NCI-H2171 (cell line): ENCODE results near the gene POLE.
"Not testable (repeated sequence)": the region's sequence is repeated elsewhere in the genome, so short reads cannot be mapped to it uniquely, and the experiment has no call there.

Source experiments
- DNase-seq: peaks from one replicate; lab custom pipeline; 2025; lab: John Stamatoyannopoulos, UW

Gene POLE

DNA sequence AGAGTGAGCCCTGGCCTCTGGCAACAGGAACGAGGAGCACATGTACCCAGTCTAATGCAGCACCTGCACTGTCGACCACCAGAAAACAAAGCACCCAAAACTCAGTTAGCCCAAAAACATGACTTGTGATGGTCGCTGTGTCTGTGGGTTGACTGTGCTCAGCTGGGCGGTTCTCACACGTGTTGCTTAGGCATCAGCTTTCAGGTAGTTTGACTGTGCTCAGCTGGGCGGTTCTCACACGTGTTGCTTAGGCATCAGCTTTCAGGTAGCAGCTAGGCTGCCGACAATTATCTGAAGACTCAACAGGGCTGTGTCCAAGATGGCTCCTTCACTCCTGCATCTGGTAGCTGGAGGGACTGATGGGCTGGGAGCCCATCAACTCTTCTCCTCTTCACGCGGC, 75.5 kb downstream of the POLE start:
- DNase-seq = peak; percentile 67

DNA sequence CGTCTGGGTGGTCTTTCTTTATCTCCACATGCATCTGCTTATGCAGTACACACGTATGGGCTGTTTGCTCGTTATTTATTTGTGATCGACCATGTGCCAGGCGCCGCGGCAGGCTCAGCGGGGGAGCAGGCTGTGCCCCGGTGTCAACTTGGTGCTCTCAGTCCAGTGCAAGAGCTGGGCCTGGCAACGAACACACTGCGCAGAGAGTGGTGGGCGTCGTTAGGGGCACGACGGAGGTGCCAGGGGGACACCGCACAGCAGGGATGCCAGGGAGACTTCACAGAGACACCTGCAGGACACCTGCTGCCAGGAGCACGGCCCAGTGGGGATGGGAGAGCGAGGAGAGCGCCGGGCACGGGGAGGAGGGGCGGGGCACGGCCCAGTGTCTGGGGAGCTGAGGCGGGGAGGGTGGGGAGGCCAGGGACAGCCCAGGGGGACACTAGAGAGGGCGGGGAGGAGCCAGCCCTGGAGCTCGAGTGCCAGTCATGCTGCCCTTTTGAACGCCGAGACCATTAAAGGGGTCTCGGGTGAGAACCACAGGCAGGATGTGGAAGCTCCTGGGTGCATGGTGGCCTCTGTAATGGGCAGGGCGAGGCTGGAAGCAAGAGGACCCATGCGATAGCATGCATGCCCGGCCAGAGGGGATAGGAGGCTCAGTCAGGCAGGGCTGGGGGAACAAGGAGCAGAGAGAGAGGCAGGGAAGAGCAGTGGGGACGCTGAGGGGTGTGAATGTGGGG, 76.1 kb downstream of the POLE start:
- peak; percentile 52 for DNase-seq

DNA sequence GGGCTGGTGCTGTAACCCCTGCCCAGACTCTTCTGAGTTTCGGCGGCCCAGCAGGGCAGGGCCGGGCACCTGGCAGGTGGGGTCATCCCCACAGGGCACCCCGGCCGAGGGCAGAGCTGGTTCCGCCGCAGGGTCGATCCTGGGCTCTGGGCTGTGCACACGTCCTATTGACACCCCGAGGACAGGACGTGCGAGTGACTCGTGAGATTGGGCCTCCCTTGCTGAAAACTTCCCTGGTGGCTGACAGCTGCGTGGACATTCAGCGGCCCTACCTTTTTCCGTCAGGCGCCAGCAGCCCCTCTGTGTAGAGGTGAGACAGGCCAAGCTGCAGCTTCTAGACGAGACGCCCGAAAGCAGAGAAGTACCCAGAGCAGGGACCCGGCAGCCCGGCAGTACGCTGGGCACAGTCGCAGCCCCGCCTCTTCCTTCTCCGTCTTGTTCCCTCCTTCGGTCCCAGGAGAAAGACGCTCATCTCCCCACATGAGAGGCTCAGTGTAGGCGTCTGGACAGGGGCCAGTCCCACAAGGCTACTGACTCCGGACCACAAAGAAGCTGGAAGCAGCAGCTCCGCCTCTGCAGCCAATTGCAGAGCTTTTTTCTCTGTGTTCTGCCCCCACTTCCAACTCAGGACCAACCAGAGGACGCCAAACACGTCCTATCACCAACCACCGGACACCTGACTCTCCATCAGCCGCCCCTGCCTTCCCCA, 76.9 kb downstream of the POLE start, which contains the start of gene LRCOL1:
Gene LRCOL1 (minus strand): TSS at position 532 of the 709 bp plus-strand sequence. CDS start 4,331 bp downstream, outside the sequence.
- peak; percentile 41 for DNase-seq

DNA sequence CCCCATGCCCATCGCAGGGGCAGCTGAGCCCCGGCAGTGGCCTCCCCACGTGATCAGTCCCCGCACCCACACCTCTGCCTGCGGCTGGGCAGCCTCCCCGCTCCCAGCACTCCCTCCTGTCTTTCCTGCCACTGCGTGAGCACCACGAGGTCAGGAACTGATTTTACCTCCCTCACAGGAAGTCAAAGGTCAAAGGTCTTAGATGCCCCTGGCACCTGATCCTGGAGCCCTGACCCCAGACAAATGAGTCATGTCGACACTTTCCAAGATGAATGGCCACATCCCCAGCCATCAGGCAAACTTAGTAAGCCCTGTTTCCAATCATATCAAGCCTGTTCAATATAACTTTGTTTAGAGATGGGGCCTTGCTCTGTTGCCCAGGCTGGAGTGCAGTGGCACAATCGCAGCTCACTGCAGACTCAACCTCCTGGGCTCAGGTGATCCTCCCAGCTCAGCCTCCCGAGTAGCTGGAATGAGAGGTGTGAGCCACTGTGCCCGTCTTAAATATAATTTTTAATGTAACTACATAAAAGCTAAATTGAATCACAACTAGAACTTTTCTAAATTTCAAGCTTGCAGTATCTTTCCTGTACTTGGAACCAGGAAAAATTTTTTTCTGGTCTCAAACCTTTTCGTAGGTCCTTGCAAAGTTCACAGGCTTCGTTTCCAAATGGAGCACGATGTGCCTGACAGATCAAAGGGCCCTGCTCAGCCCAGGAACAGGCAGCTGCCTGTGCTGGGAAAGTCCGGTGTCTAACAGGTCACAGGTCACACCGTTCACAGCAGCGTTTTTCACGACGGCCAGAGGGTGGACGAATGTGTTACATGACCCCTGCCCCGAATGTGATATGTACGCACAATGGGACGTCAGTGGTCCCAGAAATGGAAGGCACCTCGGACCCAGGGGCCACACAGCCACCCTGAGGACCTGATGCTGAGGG, 78.6 kb downstream of the POLE start:
- no peak for DNase-seq

DNA sequence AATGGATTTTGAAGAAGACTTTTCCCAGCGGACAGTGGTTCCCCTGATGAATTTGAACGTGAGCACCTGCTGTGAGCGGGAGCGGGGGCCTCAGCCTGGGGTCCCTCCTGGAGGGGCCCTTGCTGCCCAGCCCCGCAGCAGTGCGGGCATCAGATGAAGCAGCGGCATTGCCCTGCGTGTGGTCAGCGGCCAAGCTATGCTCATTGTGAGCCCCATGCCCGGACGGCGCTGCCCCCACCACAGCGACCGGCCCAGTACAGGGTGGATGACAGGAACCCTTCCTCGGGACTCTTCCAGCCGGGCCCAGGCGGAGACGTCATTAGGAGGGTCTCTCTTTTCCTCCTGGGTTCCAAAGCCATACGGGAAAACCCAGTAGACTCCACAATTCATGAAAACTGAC, 80.2 kb downstream of the POLE start:
- no peak for DNase-seq

DNA sequence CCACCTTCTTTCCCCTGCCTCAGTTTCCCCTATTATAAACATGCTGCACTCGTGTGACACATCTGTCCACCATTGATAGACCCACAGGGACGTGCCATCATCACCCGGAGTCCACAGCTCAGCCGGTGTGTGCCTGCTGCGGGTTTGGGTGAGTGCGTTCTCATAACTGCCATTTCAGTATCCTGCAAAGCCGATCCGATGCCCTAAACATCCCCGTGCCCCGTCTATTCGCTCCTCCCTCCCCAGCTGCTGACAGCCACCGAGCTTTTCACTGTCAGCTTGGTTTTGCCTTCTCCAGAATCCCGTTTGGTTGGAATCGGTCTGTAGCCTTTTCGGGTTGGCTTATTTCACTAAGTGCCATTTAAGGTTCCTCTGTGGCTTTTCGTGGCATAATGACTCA, 80.7 kb downstream of the POLE start:
- no peak for DNase-seq

DNA sequence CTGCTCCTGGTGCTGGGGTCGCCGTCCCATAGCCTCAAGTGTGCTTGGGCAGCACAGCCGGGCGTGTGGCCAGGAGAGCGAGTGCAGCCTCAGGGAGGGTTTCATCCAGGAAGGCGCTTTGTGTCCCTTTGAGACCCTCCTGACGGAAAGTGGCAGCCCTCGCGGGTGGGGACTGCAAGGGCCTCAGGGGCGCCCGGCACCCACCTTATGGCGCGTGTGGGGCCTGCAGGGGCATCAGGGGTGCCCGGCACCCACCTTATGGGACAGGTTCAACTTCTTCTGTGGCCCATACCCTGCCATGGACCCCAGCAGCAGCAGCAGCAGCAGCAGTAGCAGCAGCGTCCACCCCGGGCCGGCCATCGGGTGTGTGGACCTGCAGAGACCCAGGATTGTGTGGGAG, 81.2 kb downstream of the POLE start:
- DNase-seq = no peak

DNA sequence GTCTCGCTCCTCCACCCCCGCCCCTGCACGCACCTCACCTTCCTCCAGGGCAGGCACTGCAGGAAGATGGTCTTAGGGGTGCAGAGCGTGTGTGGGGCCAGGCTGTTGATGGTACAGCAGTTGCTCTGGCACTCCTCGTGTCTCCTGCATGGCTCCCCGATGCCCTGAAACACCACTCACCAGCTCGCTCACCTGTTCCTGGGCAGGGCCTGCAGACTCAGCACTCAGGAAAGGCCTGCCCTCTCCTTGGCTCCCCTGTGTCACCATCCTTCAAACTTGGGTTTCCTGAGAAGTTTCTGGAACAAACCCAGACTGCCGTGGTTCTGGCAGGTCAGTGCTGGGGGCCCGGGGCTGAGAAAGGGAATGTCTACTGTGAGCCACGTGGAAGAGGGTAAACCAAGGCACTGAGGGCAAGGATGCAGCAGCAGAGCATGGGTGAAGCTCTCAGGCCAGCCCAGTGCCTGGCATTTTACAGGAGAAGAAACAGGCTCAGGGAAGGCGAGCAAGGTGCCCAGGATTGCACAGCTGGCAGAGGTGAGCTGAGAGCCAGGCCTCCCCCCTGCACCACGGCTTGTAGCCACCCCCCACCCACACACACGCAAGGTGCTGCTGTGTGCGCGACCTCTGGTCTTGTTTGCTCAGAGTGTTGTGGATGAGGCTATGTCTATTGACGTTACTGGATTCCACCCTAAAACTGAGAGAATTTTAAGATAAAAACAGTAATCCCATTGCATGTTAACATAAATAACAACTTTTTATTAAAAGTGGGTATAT, 82.3 kb downstream of the POLE start:
- no peak for DNase-seq

DNA sequence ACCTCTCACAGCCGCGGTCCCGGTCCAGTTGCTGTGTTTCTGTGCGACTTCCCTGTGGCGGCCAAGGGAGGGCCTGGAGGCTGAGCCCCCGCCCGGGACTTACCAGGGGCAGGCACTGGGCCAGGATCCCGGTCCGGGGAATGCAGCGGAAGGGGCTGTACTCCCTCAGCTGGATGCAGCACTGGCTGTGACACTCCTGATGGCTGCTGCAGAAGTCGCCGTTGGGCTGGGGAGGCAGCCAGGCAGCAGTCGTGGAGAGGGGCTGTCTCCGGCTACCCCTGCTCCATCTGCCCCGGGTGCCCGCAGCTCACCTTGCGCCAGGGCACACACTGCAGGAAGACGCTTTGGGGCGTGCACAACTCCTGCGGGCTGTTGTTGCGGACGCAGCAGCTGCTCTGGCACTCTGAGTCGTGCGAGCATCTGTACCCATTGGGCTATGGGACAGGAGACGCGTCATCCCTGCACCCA, 83.0 kb downstream of the POLE start:
- peak; percentile 38 for DNase-seq

DNA sequence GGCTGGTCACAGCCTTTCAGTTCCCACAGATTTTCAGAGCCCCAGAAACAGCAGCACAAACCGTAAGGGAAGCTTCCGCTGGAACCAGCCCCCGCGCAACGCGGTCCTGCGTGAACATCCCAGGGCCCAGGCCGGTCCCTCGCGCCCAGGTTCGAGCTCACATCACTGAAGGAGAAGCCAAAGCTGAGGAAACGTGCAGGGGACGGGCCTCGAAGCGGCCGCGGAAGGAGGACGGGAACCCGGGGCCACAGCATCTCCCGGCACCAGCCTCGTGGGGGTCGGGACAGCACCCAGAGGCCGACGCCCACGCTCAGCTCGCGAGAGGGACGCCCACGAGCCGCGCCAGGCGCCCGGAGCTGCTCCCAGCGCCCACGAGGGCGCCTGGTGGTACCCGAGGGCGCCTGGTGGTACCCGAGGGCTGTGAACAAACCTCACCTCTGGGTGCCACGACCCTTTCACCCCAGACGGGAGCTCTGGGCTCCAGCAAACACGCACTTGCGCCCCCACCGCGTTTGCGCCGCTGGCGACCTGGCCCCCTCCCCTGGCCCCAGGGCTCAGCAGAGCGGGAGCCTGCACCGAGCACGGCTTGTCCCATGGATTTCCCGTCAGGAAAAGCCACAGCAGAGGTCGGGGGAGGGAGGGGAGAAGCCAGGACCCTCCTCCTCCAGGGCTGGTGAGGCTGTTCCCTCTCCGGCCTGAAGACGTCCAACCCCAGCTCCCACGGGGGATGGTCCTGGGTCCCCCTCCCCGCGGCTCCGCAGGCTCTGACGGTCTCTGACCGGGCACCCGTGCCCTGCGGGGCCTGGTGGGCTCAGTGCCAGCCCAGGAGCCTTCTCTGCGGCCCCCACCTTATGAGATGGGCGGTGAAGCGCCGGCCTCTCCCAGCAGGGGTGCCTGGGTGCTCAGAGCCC, 83.6 kb downstream of the POLE start:
- DNase-seq = no peak

DNA sequence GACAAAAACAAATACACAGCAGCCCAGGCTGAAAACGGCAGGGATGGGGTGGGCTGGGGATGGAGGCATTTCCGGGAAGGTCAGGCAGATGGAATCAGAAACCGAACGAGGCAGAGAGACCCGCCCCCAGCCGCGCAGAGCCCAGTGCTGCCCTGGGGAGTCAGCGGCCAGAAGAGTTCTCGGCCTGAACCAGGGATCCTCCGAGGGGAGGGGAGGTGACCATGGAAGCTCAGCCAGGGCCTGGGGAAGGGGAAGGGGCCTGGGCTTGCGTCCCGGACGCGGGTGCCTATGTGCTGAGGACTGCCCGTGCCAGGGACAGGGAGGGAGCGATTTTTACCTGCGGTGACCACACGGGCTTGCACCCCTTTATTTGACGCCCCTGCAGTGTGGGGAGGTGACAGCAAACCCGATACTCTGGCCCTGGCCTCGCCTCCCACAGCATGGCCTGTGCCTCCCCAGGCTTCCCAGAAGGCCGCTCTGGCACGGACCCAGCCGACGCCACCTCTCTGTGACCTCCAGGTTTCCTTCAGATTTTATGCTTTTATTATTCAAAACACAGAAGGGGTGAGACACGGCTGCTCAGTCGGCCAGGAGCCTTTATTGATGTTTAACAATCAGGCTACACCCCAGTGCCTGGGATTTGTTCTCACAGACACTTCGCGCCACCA, 84.4 kb downstream of the POLE start:
- DNase-seq = no peak

DNA sequence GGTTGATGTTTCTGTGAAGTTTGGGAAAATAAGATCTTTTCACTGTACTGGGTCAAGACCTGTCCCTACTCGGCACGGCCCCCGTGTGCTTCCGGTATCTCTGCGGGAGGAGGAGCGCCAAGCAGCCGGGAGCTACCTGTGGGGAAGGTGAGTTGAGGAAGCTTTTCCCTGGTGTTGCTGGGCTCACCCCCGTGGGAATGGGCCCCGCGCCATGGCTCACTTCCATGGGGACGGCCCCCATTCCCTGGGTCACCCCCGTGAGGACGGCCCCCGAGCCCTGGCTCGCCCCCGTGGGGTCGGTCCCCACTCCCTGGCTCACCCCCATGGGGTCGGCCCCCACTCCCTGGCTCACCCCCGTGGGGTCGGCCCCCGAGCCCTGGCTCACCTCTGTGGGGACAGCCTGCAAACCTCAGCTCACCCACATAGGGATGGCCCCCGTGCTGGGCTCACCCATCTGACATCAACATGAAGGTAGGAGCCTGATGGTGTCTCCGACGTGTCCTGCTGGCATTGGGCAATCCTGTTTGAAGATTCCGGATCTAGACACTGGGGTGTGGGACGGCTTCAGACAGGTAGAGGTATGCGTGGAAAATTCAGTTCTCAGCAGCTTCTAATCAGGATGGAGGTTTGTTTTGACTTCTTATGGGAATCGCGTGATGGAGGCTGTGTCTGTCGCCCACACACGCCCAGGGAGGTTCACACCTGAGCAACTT, 85.8 kb downstream of the POLE start:
- no peak for DNase-seq

DNA sequence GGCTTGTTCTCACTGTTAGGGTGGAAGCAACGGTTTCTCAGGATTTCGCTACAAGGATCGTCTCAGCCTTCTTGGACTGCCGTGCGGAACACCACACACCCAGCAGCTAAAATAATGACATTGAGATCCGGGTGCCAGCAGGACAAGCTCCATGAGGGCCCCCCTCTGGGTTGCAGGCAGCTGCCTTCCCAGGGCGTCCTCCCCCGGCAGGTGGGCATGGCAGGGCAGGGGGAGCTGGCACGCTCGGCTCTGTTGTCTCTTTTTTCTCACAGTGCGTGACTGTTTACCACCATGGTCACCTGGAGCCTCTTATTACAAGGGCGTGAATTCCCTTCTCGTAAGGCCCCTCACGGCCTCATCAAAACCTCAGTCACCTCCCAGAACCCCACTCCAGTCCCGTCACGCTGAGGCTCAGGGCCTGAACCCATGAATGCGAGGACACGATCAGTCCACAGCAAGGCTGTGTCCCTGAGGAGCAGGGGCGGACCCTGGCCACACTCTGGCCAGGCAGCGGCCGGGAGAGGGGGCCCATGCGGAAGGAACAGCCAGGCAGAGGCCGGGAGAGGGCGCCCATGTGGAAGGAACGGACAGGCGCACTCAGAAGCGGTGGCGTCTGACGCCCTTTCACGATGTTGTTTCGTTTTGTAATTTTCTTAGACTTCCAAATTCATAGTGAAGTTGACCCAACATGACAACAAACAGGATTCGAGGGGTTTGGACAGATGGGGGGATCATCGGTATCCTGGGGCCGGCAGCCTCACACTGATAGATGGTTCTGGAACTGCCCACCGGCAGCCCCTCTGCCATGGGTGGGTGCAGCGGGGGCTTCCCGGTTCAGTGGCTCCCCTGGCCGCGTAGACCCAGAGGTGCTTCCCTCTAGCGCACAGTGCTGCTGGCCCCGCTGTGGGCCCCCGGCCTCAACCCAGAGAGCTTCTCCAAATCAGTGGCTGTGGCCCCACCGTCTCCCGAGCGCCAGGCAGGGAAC, 86.8 kb downstream of the POLE start:
- no peak for DNase-seq

DNA sequence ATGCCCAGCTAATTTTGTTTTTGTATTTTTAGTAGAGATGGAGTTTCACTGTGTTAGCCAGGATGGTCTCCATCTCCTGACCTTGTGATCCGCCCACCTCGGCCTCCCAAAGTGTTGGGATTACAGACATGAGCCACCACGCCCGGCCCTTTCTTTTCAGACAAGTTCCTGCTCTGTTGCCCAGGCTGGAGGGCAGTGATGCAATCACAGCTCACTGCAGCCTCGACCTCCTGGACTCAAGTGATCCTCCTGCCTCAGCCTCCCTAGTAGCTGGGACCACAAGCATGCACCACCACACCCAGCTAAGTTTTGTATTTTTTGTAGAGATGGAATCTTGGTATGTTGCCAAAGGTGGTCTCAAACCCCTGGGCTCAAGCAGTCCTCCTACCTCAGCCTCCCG, 87.6 kb downstream of the POLE start:
- not testable (repeated sequence) for DNase-seq

DNA sequence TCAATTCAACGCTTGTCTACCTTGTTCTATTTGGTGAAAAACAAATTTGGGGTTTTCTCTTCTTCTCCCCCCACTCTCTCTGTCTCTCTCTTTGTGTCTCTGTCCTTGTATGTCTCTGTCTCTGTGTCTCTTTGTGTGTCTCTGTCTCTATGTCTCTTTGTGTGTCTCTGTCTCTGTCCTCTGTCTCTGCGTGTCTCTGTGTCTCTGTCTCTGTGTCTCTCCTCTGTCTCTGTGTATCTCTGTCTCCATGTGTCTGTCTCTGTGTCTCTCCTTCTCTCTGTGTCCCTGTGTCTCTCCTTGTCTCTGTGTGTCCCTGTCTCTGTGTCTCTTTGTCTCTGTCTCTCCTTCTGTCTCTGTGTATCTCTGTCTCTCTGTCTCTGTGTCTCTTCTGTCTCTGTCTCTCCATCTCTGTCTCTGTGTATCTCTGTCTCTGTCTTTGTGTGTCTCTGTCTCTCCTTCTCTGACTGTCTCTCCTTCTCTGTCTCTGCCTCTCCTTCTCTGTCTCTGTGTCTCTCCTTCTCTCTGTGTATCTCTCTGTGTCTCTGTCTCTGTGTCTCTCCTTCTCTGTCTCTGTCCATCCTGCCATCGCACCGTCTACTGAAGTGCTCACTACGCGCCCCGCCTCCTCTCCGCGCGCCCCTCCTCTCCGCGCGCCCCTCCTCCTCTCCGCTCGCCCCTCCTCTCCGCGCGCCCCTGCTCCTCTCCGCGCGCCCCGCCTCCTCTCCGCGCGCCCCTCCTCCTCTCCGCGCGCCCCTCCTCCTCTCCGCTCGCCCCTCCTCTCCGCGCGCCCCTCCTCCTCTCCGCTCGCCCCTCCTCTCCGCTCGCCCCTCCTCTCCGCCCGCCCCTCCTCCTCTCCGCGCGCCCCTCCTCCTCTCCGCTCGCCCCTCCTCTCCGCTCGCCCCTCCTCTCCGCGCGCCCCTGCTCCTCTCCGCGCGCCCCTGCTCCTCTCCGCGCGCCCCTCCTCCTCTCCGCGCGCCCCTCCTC, 89.5 kb downstream of the POLE start:
- peak; percentile 66 for DNase-seq

DNA sequence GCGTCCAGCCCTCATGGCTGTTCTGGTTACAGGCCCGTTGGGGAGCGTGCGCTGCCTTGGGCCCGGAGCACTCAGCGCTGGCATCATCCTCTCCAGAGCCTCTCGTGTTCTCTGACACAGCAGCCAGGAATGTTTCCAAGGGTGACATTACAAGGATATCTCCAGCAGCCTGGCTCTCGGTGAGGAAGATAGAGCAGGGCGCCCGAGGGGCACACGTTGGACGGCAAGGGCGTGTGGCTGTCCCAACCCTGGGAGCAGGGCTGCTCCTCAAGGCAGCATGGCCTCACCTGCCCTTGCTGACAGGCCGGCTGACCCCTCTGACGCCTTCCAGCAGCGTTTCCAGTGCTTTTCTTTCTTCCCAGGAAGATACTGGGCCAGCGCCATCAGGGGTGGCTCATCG, 91.1 kb downstream of the POLE start:
- DNase-seq = no peak

DNA sequence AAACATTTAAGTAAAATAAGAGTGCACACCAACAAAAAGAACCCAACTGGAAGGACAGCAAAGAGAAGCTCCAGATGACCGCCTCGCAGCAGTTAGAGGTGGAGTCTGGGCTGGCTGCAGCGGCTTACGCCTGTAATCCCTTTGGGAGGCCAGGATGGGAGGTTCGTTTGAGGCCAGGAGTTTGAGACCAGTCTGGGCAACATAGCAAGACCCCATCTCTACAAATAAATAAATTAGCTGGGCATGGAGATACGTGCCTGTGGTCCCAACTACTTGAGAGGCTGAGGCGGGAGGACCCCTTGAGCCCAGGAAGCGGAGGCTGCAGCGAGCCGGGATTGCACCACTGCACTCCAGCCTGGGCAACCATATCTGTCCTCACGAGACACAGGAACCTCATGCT, 92.0 kb downstream of the POLE start:
- DNase-seq = no peak
